Measurements from ENCODE around the gene KRT14.
"Not testable (repeated sequence)": the region's sequence is repeated elsewhere in the genome, so short reads cannot be mapped to it uniquely, and the experiment has no call there.

Gene KRT14

GRCh38 chr17:41622340-41623183 lies 35.9 kb upstream of the KRT14 start:
- DNase-seq: not testable (repeated sequence)

DNA sequence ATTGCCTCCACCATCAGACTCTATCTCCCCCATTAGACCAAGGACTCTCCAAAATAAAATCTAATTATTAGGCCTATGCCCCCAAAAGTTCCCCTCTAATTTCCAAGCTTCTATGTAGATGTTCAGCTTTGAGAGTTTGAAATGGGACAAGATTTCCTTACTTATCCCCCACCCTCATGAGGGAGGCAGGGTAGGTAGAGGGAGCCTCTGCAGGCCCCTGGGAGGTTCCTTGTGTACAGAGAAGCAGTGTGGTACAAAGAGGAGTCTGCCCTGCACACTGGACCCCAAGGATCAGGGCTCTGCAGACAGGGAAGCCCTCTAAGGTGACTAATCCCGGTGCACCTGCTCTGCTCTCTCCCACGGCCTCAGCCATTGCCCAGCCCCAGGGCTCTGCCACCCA lies 35.2 kb upstream of the KRT14 start:
- no peak for DNase-seq

- not testable (repeated sequence) for DNase-seq
Observed at GRCh38 chr17:41621435-41621817, 34.7 kb upstream of the KRT14 start.

DNA sequence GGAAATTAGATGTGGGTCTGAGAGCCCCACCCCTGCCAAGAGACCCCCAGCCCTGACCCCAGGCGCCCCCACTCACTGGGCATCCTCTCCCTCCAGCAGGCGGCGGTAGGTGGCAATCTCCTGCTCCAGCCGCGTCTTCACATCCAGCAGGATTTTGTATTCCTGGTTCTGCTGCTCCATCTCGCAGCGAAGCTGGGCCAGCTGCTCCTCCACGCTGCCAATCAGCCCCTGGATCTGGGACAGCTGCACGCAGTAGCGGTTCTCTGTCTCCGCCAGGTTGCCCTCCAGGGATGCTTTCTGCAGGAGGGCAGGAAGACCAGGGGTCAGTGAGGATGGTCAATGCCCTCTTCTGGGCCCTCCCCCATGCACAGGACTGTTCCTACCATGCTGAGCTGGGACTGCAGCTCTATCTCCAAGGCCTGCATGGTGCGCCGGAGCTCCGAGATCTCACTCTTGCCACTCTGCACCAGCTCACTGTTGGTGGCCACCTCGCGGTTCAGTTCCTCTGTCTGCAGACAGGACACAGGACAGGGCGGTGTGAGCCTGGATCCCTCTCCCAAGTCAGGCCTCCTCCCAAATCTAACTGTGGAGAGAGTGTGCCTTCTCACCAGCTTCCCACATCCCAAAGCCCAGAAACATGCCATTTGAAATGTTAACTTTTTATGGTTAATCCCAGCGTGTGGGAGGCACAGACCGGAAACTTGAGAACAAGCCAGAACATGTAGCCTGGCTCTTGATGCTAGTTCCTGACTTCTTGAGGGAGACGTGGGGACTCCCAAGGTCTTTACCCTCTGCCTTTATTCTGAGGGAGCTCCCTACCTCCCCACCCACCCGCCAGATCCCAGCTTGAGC lies 34.1 kb upstream of the KRT14 start:
- no peak for DNase-seq

GRCh38 chr17:41619927-41620582 lies 33.4 kb upstream of the KRT14 start:
- DNase-seq: not testable (repeated sequence)

GRCh38 chr17:41619036-41619926 lies 32.6 kb upstream of the KRT14 start:
- no peak for DNase-seq

DNA sequence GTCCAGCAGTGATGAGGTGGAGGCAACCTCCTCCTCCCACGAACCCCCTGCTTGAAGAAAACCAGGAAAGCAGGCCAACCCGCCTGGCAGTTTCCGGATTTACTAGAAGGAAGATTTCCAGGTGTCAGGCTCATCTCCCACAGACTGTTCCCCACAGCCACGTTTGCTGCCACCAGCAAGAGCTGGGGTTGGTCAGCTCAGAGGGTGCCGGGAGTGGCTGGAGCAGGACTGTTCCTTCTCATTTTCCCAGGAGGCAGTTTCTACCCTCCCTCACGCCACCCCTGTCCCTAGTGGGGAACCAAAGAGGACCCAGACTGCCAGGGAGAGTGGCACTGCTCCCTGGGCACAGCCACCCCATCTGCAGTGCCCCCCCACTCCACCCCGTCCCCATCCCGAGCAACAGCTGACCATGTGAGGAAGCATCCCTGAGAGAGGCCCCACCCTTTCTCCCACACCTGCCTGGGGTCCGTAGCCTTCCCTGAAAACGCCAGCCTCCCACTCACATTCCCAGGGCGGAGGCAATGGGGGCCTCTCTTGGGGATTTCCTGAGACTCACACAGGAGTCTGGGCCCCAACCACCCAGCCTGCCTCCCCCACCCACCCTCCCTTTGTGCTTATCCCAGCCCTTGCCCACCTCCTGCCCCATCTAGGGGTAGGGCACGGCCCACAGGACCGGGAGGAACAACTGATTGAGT lies 31.8 kb upstream of the KRT14 start:
- DNase-seq: no peak

DNA sequence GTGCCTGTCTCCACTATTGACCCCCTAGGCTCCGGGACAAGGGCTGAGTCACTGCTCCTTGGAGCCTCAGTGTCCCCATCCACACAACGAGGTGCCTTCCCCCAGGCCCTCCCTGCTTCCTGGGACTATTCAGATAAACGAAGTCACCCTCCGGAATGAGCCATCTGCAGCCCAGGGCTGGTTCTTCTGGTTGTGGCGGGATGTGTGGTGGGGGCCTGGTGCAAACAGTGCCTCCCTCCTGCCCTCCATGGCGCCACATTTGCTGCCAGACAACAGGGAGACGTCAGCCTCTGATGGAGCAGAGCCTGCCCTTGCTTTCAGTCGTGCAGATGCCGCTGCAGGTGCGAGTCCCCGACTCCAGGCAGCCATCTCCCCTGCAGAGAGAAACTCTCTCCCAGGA lies 31.0 kb upstream of the KRT14 start:
- no peak for DNase-seq

- no peak for DNase-seq
Observed at GRCh38 chr17:41617136-41617535, 30.4 kb upstream of the KRT14 start.

DNA sequence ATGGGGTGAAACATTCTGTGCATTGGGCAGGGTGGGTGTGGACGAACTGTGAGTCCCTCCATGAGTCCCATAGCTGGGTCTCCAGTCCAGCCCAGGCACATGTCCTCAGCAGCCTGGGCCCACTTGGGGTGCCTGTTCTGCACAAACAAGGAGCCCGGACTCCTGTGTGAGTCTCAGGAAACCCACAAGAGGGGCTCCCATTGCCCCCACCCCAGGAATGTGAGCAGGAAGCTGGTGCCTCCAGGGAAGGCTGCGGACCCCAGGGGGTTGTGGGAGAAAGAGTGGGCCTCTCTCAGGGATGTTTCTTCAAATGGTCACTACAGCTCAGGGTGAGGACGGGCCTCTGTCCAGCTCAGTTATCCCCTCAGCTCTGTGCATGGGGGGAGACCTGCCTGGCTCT lies 29.8 kb upstream of the KRT14 start:
- not testable (repeated sequence) for DNase-seq

GRCh38 chr17:41615454-41615853 lies 28.8 kb upstream of the KRT14 start:
- DNase-seq: no peak

- not testable (repeated sequence) for DNase-seq
Observed at GRCh38 chr17:41614767-41615166, 28.1 kb upstream of the KRT14 start.

DNA sequence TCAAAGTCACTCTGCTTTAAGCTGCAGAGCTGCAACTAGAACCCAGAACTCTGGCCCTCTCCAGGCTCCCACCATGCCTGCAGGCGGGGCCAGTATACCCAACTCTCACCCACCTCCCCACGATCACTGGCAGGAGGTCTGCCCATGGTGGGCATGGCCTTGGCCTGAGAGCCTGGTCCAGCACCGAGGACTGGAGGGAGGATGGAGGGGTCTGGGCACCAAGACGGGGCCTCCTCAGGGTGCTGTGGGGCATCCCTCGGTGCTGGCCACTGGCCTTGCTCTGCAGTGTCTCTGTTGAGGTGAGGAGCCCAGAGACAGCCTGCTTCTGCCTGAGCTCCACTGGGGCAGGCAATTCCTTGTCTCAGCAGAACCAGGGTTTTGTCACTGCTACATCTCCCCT lies 27.4 kb upstream of the KRT14 start:
- no peak for DNase-seq

GRCh38 chr17:41613277-41614082 lies 26.8 kb upstream of the KRT14 start:
- no peak for DNase-seq

DNA sequence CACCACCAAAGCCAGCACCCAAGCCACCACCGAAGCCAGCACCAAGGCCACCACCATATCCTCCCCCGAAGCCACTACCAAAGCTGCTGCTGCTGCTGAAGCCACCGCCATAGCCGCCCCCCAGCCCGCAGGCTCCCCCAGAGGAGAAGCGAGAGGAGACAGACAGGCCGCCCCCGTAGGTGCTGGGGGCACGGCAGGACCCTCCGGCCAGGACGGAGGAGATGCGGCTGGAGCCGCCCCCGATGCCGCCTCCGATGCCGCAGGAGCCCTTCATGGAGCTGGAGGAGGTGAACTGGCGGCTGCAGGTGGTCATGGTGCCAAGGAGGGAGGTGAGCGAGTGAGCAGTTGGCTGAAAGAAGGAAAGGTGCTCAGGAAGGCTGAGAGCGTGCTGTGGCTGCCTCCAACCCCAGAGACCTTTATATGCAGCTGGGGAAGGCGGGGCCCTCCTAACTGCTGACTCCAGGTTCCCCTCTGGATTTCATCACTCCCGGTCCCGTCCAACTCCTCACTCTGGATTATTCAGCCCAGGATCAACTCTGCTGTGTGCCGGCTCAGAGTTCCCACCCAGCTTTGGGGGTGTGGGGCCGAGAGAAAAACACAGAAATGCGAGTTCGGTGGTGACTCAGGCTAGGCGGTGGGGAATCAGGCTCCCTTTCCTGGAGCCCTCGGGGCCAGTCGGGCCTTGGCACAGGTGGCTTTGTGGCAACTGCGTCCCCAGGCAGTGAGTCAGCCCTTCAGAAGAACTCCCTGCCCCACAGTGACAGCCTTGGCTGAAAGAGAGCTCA lies 25.9 kb upstream of the KRT14 start, which contains the start of gene KRT16:
TSS of gene KRT16 (minus strand) at position 392 of the 785 bp plus-strand sequence. CDS start at position 313, 79 bp downstream.
- DNase-seq: not testable (repeated sequence)

- DNase-seq: no peak
Observed at GRCh38 chr17:41610965-41611640, 24.4 kb upstream of the KRT14 start.

DNA sequence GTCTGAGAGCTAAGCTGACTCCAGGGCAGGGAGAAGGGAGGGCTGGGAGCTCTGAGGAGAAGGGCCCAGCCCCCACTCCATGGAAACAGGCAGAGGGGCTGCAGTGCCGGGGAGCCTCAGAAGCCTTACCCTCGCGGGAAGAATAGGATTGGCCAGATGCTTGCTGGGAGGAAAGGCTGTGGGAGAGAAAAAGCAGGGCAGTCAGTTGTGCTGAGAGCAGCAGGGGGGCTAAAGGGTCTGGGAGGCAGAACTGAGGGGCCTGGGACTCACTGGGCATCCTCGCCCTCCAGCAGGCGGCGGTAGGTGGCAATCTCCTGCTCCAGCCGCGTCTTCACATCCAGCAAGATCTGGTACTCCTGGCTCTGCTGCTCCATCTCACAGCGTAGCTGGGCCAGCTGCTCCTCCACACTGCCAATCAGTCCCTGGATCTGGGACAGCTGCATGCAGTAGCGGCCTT lies 23.4 kb upstream of the KRT14 start:
- DNase-seq: not testable (repeated sequence)

- not testable (repeated sequence) for DNase-seq
Observed at GRCh38 chr17:41606930-41607329, 20.2 kb upstream of the KRT14 start.

- no peak for DNase-seq
Observed at GRCh38 chr17:41602524-41602923, 15.8 kb upstream of the KRT14 start.

Data from activated CD4-positive, alpha-beta T cell treated with anti-CD3 and anti-CD28 coated beads, Interleukin-2, amount 50 U/mL, for 48 hours (primary cell).